CMK (cell line): ENCODE measurements around the gene FAM47E.

Experiments
- DNase-seq: peaks from one replicate; pipeline ENCODE4 v3.0.0-alpha.2; 2010; ENCODE audit warnings: low read depth

FAM47E gene

GRCh38 chr4:76251441-76252270 is at the start of gene FAM47E:
TSS of gene FAM47E (plus strand) at chr4:76251721. CDS start at chr4:76251747, 26 bp downstream.
- DNase-seq: no peak

DNA sequence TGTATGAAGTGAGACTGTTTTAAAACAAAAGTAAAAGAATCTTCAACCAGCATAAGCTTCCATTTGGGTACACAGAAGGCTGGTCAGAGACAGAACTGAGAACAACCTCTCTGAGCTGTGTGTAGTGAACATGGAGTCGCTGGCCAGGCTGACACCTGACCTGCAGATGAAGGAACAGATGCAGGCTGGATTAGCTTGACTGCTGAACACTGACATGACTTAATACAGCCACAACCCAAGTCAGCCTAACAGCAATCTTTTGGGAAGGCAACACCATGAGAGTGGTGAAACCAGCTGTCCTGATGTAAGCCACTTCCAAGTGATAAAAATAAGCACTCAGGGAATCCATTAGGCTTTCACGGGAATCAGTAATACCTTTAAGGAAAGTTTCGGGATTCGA is 48.0 kb upstream of the FAM47E start:
- DNase-seq: no peak

DNA sequence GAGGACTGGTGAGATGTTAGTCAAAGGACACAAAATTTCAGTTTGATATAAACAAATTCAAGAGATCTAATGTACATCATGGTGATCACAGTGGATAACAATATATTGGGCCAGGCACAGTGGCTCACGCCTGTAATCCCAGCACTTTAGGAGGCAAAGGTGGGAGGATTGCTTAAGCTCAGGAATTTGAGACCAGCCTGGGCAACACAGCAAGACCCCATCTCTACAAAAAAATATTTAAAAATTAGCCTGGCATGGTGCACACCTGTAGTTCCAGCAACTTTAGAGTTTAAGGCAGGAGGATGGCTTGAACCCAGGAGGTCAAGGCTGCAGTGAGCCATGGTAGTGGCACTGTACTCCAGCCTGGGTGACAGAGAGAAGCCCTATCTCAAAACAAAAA is 46.6 kb upstream of the FAM47E start:
- no peak for DNase-seq

- no peak for DNase-seq
Observed at GRCh38 chr4:76205476-76205875, 46.0 kb upstream of the FAM47E start.

- DNase-seq: no peak
Observed at GRCh38 chr4:76206222-76206942, 45.1 kb upstream of the FAM47E start.

GRCh38 chr4:76207549-76207948 is 44.0 kb upstream of the FAM47E start:
- DNase-seq: no peak

DNA sequence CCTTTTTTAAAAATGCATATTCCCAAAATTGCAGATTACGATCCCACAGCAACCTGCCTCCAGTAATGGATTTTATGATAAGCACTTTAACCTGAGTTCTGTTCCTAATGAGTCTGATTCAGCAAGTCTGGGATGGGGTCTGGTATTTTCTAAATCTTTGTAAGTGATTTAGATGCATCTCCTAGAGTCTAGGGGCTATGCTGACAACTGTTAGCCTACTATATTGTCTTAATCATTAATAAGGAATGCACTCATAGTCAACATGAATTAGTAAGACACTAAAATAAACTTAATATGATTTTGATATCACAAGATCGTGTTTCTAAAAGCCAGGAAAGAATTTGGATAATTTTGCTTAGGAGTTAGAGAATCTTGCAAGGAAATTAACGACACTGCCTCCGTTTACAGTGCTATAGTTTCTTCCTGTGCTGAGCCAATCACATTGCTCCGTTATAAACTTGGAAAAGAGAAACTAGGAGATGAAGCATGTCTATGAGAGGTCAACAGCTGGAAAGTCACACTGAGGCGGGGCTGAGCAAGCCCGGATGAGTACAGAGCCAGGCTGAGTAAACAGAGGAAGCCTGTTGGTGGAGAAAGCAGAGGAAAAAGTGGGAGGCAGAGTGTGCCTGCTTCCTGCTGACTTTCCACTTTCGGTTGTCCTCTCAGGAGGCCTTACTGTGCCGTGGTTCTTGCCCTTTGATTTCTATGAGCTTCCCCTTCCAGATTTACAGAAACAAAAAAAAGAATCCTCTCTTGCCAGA is 43.3 kb upstream of the FAM47E start:
- DNase-seq: no peak

DNA sequence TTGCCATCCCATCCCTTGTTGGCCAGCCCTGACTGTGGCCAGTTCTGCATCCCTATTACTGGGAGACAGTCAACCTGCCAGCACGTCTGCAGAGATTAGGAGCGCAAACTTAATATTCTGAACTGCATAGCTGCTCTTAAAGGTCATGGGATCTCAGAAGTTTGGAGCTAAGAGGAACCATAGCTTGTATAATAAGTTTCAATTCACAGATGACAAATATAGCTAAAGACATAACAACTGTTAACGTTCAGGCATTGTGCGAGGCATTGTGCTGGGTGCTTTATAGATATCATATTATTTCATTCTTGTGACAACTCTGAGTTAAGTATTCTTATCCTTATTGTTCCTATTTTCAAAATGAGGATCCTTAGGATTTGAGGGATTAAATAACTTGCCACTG is 41.6 kb upstream of the FAM47E start:
- DNase-seq: no peak

- no peak for DNase-seq
Observed at GRCh38 chr4:76210452-76210851, 41.1 kb upstream of the FAM47E start.

DNA sequence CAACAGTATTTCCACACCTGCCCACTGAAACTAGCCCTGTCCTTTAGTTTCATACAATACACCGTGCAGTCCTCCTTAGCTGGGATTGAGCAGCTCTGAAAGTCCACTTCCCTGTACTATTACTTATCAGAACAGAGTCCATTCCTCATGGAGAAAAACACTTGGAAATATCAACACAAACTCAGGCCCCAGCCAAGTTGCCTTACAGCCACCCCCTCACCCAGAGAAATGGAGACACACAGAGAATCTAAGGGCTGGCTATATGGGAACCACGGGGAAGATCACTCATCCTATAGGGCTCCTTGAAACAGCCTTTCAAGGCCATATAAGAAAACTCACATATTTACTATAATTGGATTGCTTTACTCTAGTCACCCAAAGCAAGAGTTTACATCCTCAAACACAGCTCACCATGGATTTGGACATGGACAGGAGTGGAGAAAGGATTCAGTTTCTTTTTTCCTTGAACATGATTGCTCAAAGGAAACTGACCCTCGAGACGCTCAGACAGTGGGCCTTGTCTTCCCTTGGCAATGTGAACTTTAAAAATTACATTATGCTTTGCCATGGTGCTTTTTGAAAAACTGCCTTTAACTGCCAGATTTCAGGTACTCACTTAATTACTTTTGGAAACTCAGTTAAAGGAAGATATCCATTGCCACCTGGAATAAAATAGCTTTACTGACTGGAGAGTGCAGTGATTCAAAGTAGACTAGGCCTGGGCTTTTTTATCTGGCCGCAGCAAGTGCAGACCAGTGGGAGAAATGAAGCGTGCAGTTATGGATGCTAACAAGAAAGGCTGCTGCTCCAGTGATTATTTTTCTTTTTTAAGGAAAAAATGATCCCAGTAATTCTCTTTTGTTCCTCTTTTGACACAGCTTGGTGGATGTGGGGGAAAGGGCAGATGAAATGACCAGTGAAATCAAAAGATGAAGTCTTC is 39.5 kb upstream of the FAM47E start:
- DNase-seq: no peak

DNA sequence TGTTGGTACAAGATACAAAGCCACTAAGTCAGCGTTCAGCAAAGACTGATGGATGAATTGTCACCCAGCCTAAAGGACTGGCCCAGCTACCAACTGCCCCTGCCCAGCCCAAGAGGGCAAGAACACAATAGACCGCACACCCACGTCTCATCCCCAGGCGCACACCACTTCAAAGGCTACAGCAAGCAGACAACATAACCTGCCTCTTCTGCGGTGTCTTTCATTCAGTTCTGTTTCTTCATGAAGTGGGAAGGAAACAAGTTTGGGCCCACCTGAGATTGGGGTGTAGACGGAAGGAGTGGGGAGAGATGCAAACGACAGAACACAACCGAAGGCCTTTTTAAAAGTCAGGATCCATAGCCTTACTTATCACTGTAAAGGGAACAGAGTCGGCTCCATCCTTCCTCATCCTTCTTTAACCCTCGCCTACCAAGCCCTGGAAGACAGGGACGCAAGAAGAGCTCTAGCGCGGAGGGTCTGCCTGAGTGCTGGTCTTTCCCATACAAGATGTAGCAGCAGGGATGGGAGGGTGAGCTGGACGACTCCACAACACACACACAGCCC is 38.6 kb upstream of the FAM47E start:
- DNase-seq: no peak

GRCh38 chr4:76213415-76214176 is 37.9 kb upstream of the FAM47E start, which contains the start of gene SCARB2:
TSS of gene SCARB2 (minus strand) at chr4:76213824. CDS start at chr4:76213543, 281 bp downstream.
- peak; percentile 27 for DNase-seq

DNA sequence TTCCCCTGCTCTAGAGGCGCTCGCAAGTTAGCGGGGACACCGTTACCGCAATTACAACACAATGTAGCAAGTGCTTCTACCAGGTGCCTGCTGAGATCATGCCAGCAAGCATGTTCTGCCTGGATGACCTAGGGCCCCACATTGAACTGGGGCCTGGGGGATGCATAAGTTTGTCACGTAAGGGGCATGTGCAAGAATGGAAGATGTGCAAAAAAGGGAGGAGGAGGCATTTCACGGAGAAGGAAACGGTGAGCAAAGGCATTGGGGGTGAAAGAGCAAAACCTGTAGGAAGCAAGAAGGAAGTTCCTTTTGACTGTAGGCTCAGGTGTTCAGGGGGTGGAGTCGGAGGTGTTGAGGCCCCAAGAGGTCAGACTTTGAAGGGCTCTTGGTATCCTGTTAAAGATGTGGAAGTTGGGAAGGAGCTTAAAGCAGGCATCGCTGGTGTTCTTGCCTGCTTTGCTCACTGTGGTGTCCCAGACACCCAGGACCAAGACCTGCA is 37.3 kb upstream of the FAM47E start:
- no peak for DNase-seq

GRCh38 chr4:76215077-76215476 is 36.4 kb upstream of the FAM47E start:
- DNase-seq: no peak

- no peak for DNase-seq
Observed at GRCh38 chr4:76216524-76216923, 35.0 kb upstream of the FAM47E start.

DNA sequence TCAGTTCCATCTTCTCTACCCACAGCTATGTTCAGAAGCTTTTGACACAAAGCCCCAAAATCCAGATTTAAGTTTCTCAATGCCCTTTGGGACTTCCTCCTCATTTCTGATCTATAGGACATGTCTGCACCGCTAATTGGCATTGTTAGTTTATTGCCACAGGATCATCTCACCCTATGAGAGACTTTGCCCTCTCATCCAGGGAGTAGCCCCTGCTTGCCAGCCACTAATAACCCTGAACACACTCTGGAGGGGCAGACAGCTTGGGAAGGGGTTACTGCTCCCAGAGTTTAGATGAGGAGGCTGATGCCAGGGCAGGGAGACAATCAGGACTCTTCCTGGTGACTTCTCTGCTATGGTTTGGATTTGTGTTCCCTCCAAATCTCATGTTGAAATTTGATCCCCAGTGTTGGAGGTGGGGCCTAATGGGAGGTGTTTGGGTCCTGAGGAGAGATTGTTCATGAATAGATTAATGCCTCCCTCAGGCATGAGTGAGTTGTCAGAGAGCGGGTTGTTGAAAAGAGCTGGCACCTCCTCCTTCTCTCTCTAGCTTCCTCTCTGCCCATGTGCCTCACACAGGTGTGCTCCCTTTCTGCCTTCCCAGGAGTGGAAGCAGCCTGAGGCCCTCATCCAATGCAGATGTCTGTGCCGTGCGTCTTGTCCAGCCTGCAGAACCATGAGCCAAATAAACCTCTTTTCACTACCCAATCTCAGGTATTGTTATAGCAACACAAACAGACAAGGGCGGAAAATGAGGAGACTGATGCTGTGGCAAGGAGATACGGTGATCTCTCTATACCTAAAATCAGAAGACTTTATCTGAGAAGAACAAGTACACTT is 34.3 kb upstream of the FAM47E start:
- no peak for DNase-seq

DNA sequence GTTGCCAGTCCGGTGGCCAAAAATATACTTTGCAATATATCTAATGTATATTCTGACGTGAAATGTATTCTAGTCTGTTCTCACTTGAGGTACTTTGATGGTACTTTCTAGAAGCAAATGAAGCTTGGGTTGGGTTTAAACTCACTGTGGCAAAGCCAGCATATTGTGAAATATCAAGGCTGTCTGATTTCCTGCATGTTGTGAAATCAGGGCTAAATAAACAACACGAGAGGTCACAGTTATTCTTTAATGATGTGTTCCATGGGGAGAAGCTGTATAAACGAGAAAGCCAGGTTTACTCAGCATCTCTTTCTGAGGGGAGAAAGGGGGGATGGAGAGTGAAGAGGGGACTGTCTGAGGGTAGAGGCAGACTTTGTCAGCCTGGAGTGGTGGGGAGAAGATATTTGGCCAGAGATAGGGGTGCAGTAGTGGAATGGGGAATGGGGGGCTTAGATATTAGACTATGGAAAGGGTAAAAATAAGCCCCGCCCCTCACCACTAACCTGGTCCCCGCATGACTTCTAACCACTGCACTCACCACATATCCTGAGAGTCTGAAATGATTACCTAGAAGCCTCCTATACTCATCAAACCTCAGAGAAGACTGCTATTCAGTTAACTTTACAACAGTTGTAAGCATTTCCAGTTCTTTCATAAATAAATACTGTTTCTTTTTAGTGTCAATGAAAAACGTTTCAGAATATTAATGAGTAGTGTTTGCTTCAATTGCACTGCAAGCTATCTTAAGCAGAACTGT is 32.0 kb upstream of the FAM47E start:
- DNase-seq: no peak

GRCh38 chr4:76224171-76224570 is 27.4 kb upstream of the FAM47E start:
- DNase-seq: no peak
